HS-5 (cell line): ENCODE measurements around the gene TRERF1.
A peak's percentile ranks its signal among the peaks of the same experiment; 100 is the strongest.

Experiments
- DNase-seq: peaks from one replicate; pipeline ENCODE4 v3.0.0-alpha.2; 2012; ENCODE audit warnings: low read depth

TRERF1 gene

DNA sequence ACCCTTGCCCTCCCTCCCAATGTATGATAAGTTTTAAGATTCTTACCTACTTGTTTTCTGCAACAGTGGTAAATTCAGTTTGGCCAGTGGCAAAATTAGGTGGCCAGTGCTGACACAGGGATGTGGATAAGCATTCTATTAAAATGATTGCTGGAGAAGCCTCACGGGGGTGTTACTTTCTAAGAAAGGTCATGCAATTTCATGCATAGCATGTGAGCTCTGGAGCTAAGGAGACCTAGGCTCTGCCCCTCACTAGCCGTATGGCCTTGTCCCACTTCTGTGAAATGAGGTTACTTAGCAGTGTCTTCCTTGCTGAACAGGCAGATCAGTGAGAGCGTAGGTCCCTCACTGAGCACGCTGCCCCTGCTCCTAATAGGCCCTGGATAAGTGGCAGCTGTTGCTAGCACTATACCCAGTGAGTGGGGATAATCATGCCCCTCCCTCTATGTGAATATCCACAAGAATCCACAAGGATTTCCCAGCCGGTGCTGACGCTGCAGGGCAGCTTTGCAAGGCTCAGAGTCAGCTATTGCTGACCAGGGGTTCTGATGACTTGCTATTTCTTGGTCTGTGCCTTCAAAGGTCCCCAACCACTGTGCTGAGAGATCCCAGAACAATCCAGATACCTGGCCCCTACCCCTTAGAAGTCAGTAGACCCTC lies 147.5 kb downstream of the TRERF1 start:
- DNase-seq: no peak

DNA sequence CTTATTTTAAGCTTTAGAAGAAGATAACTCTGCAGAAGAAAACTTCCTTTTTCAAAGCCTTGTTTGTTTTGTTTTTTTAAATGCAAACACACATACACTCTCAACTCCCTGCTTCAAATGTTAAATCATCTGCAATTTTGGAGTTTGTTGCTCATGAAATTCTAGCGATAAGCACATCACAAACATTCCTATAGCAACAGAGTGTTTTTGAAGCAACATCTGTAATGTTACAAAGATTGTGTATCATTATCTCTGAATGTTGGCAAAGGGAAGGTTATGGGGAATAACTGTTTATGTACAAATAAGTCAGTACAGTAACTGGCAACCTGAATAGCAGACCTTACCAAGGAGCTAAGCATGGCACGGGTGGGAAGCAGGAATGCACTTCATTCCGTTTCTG lies 149.3 kb downstream of the TRERF1 start:
- no peak for DNase-seq

DNA sequence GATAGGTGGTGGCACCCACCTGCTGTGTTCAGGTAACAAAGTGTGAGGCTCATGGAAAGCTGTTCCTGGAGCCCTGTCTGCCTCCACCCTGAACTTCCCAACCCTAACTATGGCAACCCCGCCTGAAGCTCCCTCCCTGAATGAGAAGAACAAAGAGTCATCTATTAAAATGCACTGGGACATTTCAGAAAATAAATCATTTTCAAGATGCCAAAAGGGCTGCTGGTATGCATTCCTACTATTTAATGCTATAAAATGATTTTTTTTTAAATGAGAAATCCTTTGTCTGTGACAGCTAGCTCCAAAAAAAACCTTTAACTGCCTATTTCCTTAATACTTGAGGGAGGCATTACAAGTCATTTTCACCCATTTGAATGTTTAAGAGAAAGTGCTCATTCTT lies 149.7 kb downstream of the TRERF1 start:
- no peak for DNase-seq

GRCh38 chr6:42300701-42301100 lies 151.0 kb downstream of the TRERF1 start:
- DNase-seq: no peak

GRCh38 chr6:42300185-42300584 lies 151.5 kb downstream of the TRERF1 start:
- no peak for DNase-seq

- no peak for DNase-seq
Measured at GRCh38 chr6:42297661-42298060, 154.1 kb downstream of the TRERF1 start.

DNA sequence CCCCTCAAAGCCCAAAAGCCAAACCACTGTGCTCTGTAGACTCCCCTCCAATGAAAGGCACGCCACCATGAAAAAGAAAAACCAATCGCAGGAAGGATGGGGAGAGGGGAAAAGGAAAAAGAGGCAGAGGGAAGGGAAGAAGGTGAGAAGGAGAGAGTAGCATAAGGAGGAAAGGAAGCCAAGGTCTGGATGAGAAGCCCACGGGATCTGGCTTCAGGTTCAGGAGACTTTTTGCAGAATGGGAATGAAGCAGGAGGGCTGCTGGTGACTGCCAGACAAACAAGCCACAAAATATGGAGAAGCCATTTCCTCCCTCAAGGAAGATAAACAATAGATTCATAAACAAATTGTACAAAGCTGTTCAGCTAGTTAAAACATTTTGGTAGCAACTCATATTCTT lies 155.1 kb downstream of the TRERF1 start:
- no peak for DNase-seq

DNA sequence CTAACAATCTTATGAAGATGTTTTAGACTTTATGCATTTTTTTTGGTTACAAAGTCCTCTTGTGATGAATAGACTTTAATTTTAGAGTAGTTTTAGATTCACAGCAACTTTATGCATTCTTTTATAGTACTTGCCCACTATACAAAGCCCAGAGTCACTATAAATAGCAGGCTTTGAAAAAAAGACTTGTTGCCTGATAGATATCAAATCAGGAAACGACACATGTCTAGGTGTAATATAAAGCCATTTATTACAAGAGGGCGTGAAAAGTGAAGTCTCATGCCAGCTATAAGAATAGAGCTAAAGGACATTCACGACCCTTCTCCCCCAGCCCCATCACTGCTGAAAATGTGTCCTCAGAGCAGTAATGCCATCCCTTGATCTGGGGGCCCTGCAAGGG lies 156.0 kb downstream of the TRERF1 start:
- DNase-seq: no peak

DNA sequence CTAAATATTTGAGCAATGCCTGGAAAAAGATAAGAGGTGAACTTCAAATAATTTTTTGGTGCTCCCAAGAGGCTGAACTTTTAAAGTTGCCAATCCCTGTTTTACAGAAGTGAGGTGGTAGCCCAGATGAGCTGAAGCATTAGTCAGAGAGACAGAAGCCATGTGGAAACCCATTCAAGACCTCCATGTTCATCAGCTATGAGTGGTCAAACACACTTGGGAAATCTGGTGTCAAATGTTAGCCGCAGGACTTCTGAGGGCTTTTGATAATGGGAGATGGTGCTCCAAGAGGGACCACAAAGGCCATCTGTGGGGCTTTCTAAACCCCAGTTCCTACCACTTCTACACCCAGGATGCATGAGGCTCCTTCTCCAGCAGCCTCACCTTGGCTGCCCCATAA lies 156.5 kb downstream of the TRERF1 start:
- DNase-seq: no peak

GRCh38 chr6:42294759-42295158 lies 157.0 kb downstream of the TRERF1 start:
- peak; percentile 48 for DNase-seq

GRCh38 chr6:42293386-42293977 lies 158.2 kb downstream of the TRERF1 start:
- no peak for DNase-seq

DNA sequence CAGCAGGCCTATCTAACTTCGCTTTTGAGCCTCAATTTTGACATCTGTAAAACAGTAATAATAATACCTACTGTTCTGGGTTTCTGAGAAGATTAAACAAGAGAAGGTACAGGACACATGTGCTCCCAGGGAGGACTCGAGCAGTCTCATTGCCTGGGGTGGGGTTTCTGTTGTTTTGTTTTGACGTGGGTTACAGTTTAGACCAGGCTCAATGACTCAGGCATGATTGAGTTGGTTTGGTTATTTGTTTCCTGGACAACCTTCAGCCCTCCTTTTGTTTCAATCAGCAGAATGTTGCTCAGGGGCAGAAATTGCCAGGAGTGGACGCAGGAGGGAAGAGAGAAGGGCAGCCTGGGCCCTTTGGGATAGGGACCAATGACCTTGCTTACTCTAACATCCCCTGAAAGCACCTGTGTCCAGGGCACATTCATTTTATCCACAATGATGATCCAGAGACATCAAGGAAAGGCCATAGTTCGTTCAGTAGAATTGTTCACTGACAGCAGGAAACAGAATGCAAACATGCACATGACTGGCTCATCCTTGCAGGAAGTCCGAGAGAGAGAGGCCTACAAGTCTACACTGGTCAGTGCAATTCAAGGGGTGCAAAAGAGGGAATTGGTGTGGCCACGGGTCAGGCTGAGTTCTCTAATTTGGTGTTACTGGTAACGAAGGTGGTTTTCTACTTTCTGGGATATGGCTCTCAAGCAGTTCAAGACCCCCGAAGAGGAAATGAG lies 159.6 kb downstream of the TRERF1 start:
- no peak for DNase-seq

DNA sequence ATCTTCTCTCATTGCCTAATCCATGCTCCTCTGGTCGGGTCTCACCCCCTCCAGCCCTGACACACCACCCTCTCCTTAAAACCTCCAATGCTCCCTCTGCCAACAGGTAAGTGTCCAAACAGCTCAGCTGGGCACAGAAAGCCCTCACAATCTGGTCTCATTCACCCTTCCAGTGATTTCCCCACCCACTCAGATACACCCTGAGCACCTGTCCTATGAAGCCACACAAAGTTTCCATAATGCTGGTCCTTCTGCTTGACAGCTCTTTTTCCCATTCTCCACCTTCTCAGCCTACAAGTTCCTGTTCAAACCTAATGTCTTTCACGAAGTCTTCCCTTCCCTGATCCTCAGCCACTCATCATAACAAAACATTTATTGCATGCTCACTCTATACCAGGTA lies 164.0 kb downstream of the TRERF1 start:
- no peak for DNase-seq

DNA sequence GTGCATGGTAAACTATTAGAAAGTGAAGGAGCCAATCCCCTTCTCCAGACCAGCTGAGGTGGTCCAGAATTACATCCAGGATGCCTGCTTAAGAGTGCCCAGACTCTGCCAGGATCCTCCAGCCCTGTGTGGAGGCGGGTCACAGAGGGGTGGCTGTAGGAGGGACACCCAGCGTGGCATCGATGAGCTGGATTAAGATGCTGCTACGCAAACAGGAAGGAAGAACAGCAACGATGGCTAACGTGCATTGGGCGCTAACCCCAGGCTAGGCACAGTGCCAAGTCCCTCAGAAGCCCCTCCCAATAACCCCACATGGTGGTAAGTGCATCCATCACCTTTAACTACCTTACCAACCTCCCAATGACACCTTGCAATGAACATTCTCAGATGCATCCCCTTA lies 170.2 kb downstream of the TRERF1 start:
- DNase-seq: no peak

- no peak for DNase-seq
Measured at GRCh38 chr6:42280966-42281533, 170.7 kb downstream of the TRERF1 start.

GRCh38 chr6:42279966-42280629 lies 171.6 kb downstream of the TRERF1 start:
- no peak for DNase-seq

GRCh38 chr6:42279144-42279781 lies 172.5 kb downstream of the TRERF1 start:
- no peak for DNase-seq

DNA sequence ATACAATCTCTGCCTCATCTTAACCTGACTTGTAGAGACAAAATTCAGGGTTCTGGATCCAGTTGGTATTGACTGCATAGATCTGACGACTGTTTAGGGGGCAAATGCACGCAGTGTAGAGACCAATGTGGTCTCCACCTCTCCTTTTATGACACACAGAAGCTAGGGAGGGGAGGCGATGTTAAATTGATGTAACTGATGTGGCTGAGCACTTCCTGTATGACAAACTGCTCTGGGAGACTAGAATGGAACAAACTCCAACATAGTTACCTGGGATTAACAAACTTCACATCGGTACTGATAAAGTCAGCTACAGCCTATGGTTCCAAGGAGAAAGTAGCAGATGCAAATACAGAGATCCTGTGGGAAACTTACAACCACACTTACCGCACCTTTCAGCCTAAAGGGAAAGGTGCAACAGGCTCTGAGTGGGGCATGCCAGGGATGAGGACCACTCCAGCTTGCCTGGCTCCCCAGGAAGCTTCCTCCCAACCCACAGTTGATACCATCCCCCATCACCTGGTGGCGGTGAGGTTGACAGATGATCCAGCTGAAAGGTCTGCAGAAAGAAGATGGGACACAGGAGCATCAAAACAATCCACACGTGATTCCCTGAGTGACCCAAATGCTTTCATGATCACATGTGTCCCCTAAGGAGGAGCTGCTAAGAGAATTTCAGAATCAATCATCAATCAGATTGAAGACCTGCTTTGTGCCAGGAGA lies 173.4 kb downstream of the TRERF1 start:
- DNase-seq: no peak

DNA sequence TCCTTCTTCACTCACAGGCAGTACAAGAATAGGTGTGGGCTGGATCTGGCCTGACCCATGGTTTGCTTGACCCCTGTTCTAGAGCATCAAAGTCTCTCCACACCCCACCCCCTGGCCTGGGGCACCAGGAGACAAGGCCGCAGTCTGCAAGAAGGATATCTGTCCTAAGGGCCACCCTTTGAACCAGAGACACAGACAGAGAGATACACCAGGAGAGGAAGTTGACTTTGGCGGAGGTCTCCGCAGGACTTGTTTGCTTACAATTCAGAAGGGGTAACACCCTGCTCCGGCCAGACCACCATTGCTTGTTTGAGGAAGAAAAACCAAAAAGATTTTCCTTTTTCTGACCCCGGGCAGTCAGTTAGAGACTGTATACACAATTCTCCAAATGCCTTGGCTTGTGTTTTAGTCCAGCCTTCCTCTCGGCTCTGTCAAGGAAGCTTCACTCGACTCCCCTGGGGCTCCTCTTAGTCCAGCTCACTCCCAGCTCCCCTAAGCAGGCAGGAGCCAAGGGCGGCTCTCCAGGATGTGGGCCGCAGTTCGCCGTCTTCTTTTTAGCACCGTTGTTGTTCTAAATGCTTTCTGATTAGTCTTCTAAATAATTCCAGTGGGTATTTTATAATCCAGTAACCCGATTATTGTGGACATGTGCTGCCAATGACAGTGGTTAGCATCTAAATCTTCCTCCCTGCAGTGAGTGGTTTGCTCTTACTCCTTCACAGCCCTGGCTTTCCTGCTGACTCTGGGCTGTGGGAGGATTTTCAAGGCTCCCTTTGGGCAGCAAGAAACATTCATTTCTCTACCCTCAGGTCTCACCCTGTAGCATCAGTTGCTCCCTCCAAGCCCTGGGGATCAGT lies 175.5 kb downstream of the TRERF1 start:
- no peak for DNase-seq

DNA sequence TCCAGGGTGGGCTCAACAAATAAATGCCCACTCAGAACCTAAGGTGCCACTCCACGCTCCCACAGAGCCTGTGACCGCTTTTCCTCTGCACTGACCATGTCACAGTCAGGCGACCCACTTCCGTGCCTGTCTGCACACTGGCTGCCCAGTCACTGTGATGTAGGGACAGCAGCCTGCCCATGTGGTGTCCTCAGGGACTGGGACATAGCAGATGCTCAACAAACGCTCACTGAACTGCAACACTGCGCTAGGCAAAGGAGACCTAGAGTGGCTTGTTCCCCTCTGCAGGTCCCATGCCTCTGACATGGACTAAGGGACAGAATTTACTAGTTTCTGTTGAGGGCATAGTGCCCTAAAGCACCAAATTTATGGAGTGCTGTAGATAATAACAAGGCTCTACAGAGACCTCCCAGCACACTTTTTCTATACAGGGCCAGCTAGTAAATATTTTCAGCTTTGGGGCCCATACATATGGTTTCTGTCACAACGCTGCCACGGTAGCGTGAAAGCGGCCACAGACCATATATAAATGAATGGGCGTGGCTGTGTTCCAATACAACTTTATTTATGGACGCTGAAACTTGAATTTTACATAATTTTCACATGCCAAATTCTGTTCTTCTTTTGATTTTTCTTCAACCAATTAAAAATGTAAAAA lies 176.2 kb downstream of the TRERF1 start:
- no peak for DNase-seq
